ENCODE measurements around the gene SPCS1.

SPCS1 gene

GRCh38 chr3:52756141-52756540, 50.2 kb downstream of the SPCS1 start:
- H3K27ac ChIP-seq, result no peak overlapping the region
- peaks cover 53% of the 10 kb centered on the region for H3K36me3 ChIP-seq
- H3K27me3 ChIP-seq, result no peaks in the 10 kb centered on the region
- H3K4me3 ChIP-seq (ENCODE audit: low read depth in 1 of 2, low read length in 1 of 2), result no peak overlapping the region
- no peaks in the 10 kb centered on the region for H3K4me1 ChIP-seq (ENCODE audit: control insufficient read depth in 1 of 2, insufficient read depth in 1 of 2, low read depth in 1 of 2, low read length in 1 of 2)
- TF ChIP-seq CTCF (IDR thresholded peaks at IDR 0.05), result no peak
- H3K9me3 ChIP-seq, result no peaks in the 10 kb centered on the region

Measured in neutrophil (primary cell).